ENCODE measurements around the gene ZNF35. TPM values are rescaled to one million over a fixed set of nuclear protein-coding genes. Genes with fewer than 3 reads are reported as not detected.

Gene ZNF35
- total and polyA plus RNA-seq, 2 of the 8 experiments (the other 6 are each of a cell fraction or from before 2014, with no cell fraction given) = 2.9 to 20.0 TPM

DNA sequence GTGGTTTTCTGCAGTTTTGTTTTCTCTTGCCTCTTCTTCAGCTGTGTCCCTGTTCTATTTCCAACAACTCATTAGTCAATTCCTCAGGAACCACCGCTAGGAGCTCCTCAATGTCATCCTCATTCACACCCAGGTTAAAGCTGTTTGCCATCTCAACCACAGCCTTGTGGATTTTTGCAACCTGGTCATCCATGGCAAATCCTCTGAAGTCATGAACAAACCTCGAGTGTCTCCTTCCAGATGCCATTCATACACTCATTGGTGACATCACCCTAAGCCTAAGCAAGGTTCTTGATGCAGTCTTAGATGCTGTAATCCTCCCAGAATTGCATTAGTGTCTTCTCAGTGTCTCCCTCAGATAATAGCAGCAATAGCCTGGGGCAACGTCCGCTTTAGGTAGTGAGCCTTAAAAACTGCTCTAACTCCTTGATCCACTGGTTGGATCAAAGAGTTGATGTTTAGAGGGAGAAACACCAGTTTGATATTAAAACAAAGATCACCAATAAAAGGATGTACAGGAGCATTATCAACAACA lies 32.5 kb downstream of the ZNF35 start:
- POLR2A ChIA-PET (ENCODE audit: partially characterized antibody) = no interaction called here
- FAIRE-seq = no peak
- WGBS, 2 experiments (ENCODE audit: extremely low coverage in 1 of 2, insufficient coverage in 1 of 2, insufficient read length in 1 of 2, insufficient replicate concordance in 2 of 2, low coverage in 1 of 2, low lambda C conversion rate in 2 of 2, missing lambda C conversion rate in 1 of 2) = 74% methylated on average over 4 of the region's 4 CpGs; no CpG with 5 or more reads in 1 of the 2 experiments
- TF ChIP-seq POLR2AphosphoS5 (IDR thresholded peaks at IDR 0.05; ENCODE audit: low read depth, low read length) (no peak), PHF8 (conservative IDR thresholded peaks at IDR 0.05; ENCODE audit: low read depth, low read length) (no peak), HDAC6 (IDR thresholded peaks at IDR 0.05; ENCODE audit: low read depth, low read length) (no peak), RFX5 (IDR thresholded peaks at IDR 0.05; ENCODE audit: borderline replicate concordance, low read depth, low read length) (no peak), RNF2 (IDR thresholded peaks at IDR 0.05; ENCODE audit: borderline replicate concordance, low read depth, low read length, missing control alignments, poor library complexity, severe bottlenecking) (no peak), GTF2F1 (IDR thresholded peaks at IDR 0.05; ENCODE audit: borderline replicate concordance, low read depth, low read length) (no peak), ZNF274 (IDR thresholded peaks at IDR 0.05; ENCODE audit: borderline replicate concordance, extremely low read depth, low read length) (no peak), HDAC2 (IDR thresholded peaks at IDR 0.05; ENCODE audit: borderline replicate concordance in 1 of 2, low read depth in 2 of 2, low read length in 2 of 2) (no peak), MAFK (IDR thresholded peaks at IDR 0.05; ENCODE audit: low read depth, low read length) (no peak), GABPA (IDR thresholded peaks at IDR 0.05; ENCODE audit: borderline replicate concordance, insufficient read depth, low read length) (no peak), NANOG (IDR thresholded peaks at IDR 0.05; ENCODE audit: insufficient read depth, low read depth, low read length, poor library complexity, severe bottlenecking) (no peak), SP1 (IDR thresholded peaks at IDR 0.05; ENCODE audit: low read depth, low read length) (no peak)
- TF ChIP-seq, protein P1, sequence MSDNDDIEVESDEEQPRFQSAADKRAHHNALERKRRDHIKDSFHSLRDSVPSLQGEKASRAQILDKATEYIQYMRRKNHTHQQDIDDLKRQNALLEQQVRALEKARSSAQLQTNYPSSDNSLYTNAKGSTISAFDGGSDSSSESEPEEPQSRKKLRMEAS (IDR thresholded peaks at IDR 0.05) = no peak

More for the DNA sequence above, 32.5 kb downstream of the ZNF35 start:
- Histone ChIP-seq H3K79me1 (ENCODE audit: low read depth, low read length) (no peaks in the 10 kb centered on the region), H3K23ac (ENCODE audit: insufficient read length) (no peak overlapping the region), H2AK5ac (ENCODE audit: low read depth, low read length) (no peak overlapping the region), H3K27me3 (replicated peaks in 1 of 4; ENCODE audit: control insufficient read depth in 3 of 4, extremely low read depth in 1 of 4, insufficient read depth in 3 of 4, low read length in 3 of 4) (no peaks in the 10 kb centered on the region; a peak in 1 of 7 replicates), H2BK120ac (replicated peaks; ENCODE audit: low read depth, low read length) (no peak overlapping the region), H3K4me3 (ENCODE audit: extremely low read depth in 1 of 4, insufficient read depth in 2 of 4, low read depth in 3 of 4, low read length in 4 of 4) (no peak overlapping the region), H3K56ac (replicated peaks; ENCODE audit: insufficient read length, low read depth, low read length) (no peak overlapping the region), H2BK20ac (ENCODE audit: low read length) (no peak overlapping the region), H3K4me2 (ENCODE audit: insufficient read depth in 1 of 2, low read depth in 2 of 2, low read length in 2 of 2) (no peak overlapping the region), H3K4ac (replicated peaks; ENCODE audit: insufficient read length, low read depth, low read length) (no peak overlapping the region), H4K91ac (replicated peaks; ENCODE audit: insufficient read length, low read length) (no peak overlapping the region), H3K27ac (ENCODE audit: low read depth, low read length) (no peak overlapping the region), H2BK12ac (ENCODE audit: low read depth, low read length) (no peak overlapping the region), H3K14ac (ENCODE audit: insufficient read length) (no peak overlapping the region), H3K9me3 (ENCODE audit: insufficient read depth in 2 of 2, low read depth in 1 of 2, low read length in 1 of 2) (peaks cover 22 to 50% of the 10 kb centered on the region in 2 experiments), H3K4me1 (replicated peaks in 1 of 4; ENCODE audit: control insufficient read depth in 3 of 4, insufficient read depth in 4 of 4, low read length in 3 of 4) (no peaks in the 10 kb centered on the region), H3K23me2 (ENCODE audit: low read depth, low read length) (no peaks in the 10 kb centered on the region), H4K5ac (ENCODE audit: insufficient read length, low read depth, low read length) (no peak overlapping the region), H3K9ac (replicated peaks in 1 of 4; ENCODE audit: extremely low read depth in 1 of 4, low read depth in 3 of 4, low read length in 3 of 4) (no peak overlapping the region), H4K8ac (ENCODE audit: extremely low read depth, insufficient read depth, low read length) (no peak overlapping the region), H3K18ac (ENCODE audit: extremely low read depth, low read length) (no peak overlapping the region), H3K79me2 (ENCODE audit: control insufficient read depth in 1 of 2, insufficient read depth in 2 of 2, low read length in 2 of 2) (no peaks in the 10 kb centered on the region), H2BK5ac (ENCODE audit: low read depth, low read length) (no peak overlapping the region), H2AFZ (ENCODE audit: low read length) (no peak overlapping the region), H3K36me3 (ENCODE audit: control insufficient read depth in 2 of 4, insufficient read depth in 4 of 4, low read length in 3 of 4) (peaks cover 0 to 2% (median 0%) of the 10 kb centered on the region in 4 experiments; a peak in 2 of 8 replicates), H2BK15ac (ENCODE audit: low read length) (no peak overlapping the region), H4K20me1 (replicated peaks in 1 of 2; ENCODE audit: control insufficient read depth in 1 of 2, insufficient read depth in 2 of 2, low read length in 2 of 2) (no peaks in the 10 kb centered on the region)
- no peak for DNase-seq (ENCODE audit: low read depth in 1 of 2, low spot score in 2 of 2)
- CTCF ChIA-PET (ENCODE audit: partially characterized antibody) = interaction anchor here (0.6 kb wide), 1 partner anchor 197 kb away, joined by 3 read pairs; no protein-coding TSS in a partner anchor

All from H1 (cell line).